Right renal pelvis (tissue), 4 donors: ENCODE results near the gene ZNF441. TPM values are rescaled to one million over a fixed set of nuclear protein-coding genes. Genes with fewer than 3 reads are reported as not detected.
"Not testable (repeated sequence)": the region's sequence is repeated elsewhere in the genome, so short reads cannot be mapped to it uniquely, and the experiment has no call there.

Source experiments
- DNase-seq, 4 donors: peaks; one replicate each; pipeline ENCODE4 v3.0.0-alpha.2; 2013; ENCODE audit warnings: low read depth in 4 of 4, low spot score in 3 of 4, missing footprints in 1 of 4
- polyA plus RNA-seq, 4 donors: library from polyadenylated mRNA; unstranded; fragments of 120-200 nt; gene quantifications; one replicate each; pipeline ENCODE4 v1.2.1, GENCODE V29; 2013; ENCODE audit not compliant: insufficient read length in 4 of 4

Gene ZNF441
- 10 to 100 TPM; 15.3 to 19.2 (median 16.3) TPM for polyA plus RNA-seq

GRCh38 chr19:11766597-11767591, at the start of gene ZNF441:
Gene ZNF441 (plus strand): TSS chr19:11767000. CDS start chr19:11767194, 194 bp downstream.
- DNase-seq = peak; percentile 92 to 95 (median 93)

- no peak for DNase-seq
Measured at GRCh38 chr19:11721681-11722080, 45.1 kb upstream of the ZNF441 start.

- DNase-seq = no peak
Measured at GRCh38 chr19:11722414-11722813, 44.4 kb upstream of the ZNF441 start.

GRCh38 chr19:11729586-11729985, 37.2 kb upstream of the ZNF441 start:
- DNase-seq = no peak

GRCh38 chr19:11735375-11735774, 31.4 kb upstream of the ZNF441 start:
- no peak for DNase-seq

GRCh38 chr19:11736696-11737095, 30.1 kb upstream of the ZNF441 start:
- peak in 1 of 4 donors; percentile 2 for DNase-seq

- peak in 2 of 4 donors; percentile 13 to 34 for DNase-seq
Measured at GRCh38 chr19:11737964-11738745, 28.6 kb upstream of the ZNF441 start.

- peak; percentile 95 to 99 (median 99) for DNase-seq
Measured at GRCh38 chr19:11738746-11739620, 27.8 kb upstream of the ZNF441 start, which contains the start of gene ZNF823. Gene ZNF823 (minus strand): TSS chr19:11738946. CDS start chr19:11738819, 127 bp downstream.

- DNase-seq = peak in 1 of 4 donors; percentile 13
Measured at GRCh38 chr19:11745869-11746268, 20.9 kb upstream of the ZNF441 start.

- DNase-seq = no peak
Measured at GRCh38 chr19:11747277-11747676, 19.5 kb upstream of the ZNF441 start.

GRCh38 chr19:11749751-11750150, 17.0 kb upstream of the ZNF441 start:
- no peak for DNase-seq

GRCh38 chr19:11752244-11752736, 14.5 kb upstream of the ZNF441 start:
- DNase-seq = no peak

- no peak for DNase-seq
Measured at GRCh38 chr19:11754663-11755062, 12.1 kb upstream of the ZNF441 start.

- DNase-seq = no peak
Measured at GRCh38 chr19:11756965-11757364, 9.8 kb upstream of the ZNF441 start.

GRCh38 chr19:11759805-11760204, 7.0 kb upstream of the ZNF441 start:
- no peak for DNase-seq

- DNase-seq = no peak
Measured at GRCh38 chr19:11763117-11763516, 3.7 kb upstream of the ZNF441 start.

GRCh38 chr19:11763611-11764010, 3.2 kb upstream of the ZNF441 start:
- no peak for DNase-seq

- DNase-seq = peak in 3 of 4 donors; percentile 24 to 34 (median 29)
Measured at GRCh38 chr19:11767633-11768133, 883 bp downstream of the ZNF441 start.

- no peak for DNase-seq
Measured at GRCh38 chr19:11769995-11770394, 3.2 kb downstream of the ZNF441 start.

- DNase-seq = not testable (repeated sequence)
Measured at GRCh38 chr19:11771520-11771919, 4.7 kb downstream of the ZNF441 start.
